H9 (cell line): ENCODE data around the gene RPS26. TPM values are rescaled to one million over a fixed set of nuclear protein-coding genes. Genes with fewer than 3 reads are reported as not detected.

Source experiments
- DNase-seq: peaks from one replicate; pipeline ENCODE4 v3.0.0-alpha.2; 2017
- H2AFZ ChIP-seq: one replicate; pipeline ENCODE4 v1.6.1; 2013; ENCODE audit warnings: mild to moderate bottlenecking, low read length, control low read depth, moderate library complexity
- H2AK5ac ChIP-seq: 2 replicates; pipeline ENCODE4 v1.6.1; 2013; ENCODE audit warnings: low read length, control low read depth, mixed read lengths; ENCODE audit not compliant: insufficient read length
- H2BK120ac ChIP-seq: one replicate; pipeline ENCODE4 v1.6.1; 2013; ENCODE audit warnings: low read depth, mild to moderate bottlenecking, low read length, control low read depth, inconsistent platforms; ENCODE audit not compliant: poor library complexity, severe bottlenecking
- H2BK12ac ChIP-seq: 2 replicates; pipeline ENCODE4 v1.6.1; 2013; ENCODE audit warnings: low read length, control low read depth, mixed read lengths, low read depth; ENCODE audit not compliant: insufficient read length
- H2BK15ac ChIP-seq: 2 replicates; pipeline ENCODE4 v1.6.1; 2013; ENCODE audit warnings: low read depth, low read length, control low read depth
- H2BK20ac ChIP-seq: one replicate; pipeline ENCODE4 v1.6.1; 2013; ENCODE audit warnings: low read depth, mild to moderate bottlenecking, low read length, control low read depth, inconsistent platforms; ENCODE audit not compliant: poor library complexity, severe bottlenecking
- H2BK5ac ChIP-seq: 2 replicates; pipeline ENCODE4 v1.6.1; 2013; ENCODE audit warnings: low read length, control low read depth, mixed read lengths; ENCODE audit not compliant: insufficient read length
- H3K14ac ChIP-seq: 2 replicates; pipeline ENCODE4 v1.6.1; 2013; ENCODE audit warnings: low read length, control low read depth; ENCODE audit not compliant: insufficient read depth
- H3K18ac ChIP-seq: 2 replicates; pipeline ENCODE4 v1.6.1; 2013; ENCODE audit warnings: low read depth, mild to moderate bottlenecking, mixed read lengths, low read length, control low read depth; ENCODE audit not compliant: insufficient read length
- H3K23ac ChIP-seq: 2 replicates; pipeline ENCODE4 v1.6.1; 2013; ENCODE audit warnings: low read length, control low read depth, mixed read lengths, low read depth; ENCODE audit not compliant: insufficient read length
- H3K23me2 ChIP-seq: 2 replicates; pipeline ENCODE4 v1.6.1; 2013; ENCODE audit warnings: low read depth, mild to moderate bottlenecking, mixed read lengths, low read length, control low read depth; ENCODE audit not compliant: insufficient read length, poor library complexity, severe bottlenecking
- H3K27ac ChIP-seq: 2 replicates; pipeline ENCODE4 v1.5.1; 2013; ENCODE audit warnings: low read length, control low read depth, mixed read lengths, low read depth; ENCODE audit not compliant: insufficient read length
- H3K27me3 ChIP-seq: 2 replicates; pipeline ENCODE4 v1.6.1; 2013; ENCODE audit warnings: low read length, control low read depth, inconsistent platforms; ENCODE audit not compliant: insufficient read depth
- H3K4ac ChIP-seq: 2 replicates; pipeline ENCODE4 v1.6.1; 2013; ENCODE audit warnings: low read depth, mild to moderate bottlenecking, control low read depth, inconsistent platforms, low read length, moderate library complexity
- H3K4me1 ChIP-seq: 2 replicates; pipeline ENCODE4 v1.6.1; 2013; ENCODE audit warnings: low read length, control low read depth, inconsistent platforms; ENCODE audit not compliant: insufficient read depth
- H3K4me2 ChIP-seq: 2 replicates; pipeline ENCODE4 v1.6.1; 2013; ENCODE audit warnings: low read length, control low read depth, mixed read lengths; ENCODE audit not compliant: insufficient read length, insufficient read depth
- H3K56ac ChIP-seq: 2 replicates; pipeline ENCODE4 v1.6.1; 2013; ENCODE audit warnings: low read depth, mild to moderate bottlenecking, mixed read lengths, low read length, control low read depth; ENCODE audit not compliant: insufficient read length
- H3K79me1 ChIP-seq: 2 replicates; pipeline ENCODE4 v1.6.1; 2013; ENCODE audit warnings: low read depth, mild to moderate bottlenecking, moderate library complexity, low read length, control low read depth, inconsistent platforms; ENCODE audit not compliant: insufficient read depth, poor library complexity, severe bottlenecking
- H3K79me2 ChIP-seq: 2 replicates; pipeline ENCODE4 v1.6.1; 2013; ENCODE audit warnings: low read length, control low read depth, inconsistent platforms; ENCODE audit not compliant: insufficient read depth
- H3K9ac ChIP-seq: 2 replicates; pipeline ENCODE4 v1.6.1; 2013; ENCODE audit warnings: low read length, control low read depth, mixed read lengths; ENCODE audit not compliant: insufficient read length; ENCODE audit errors: extremely low read depth
- H3K9me3 ChIP-seq: one replicate; pipeline ENCODE4 v1.6.1; 2013; ENCODE audit warnings: low read depth, low read length, inconsistent platforms; ENCODE audit not compliant: control insufficient read depth
- H3T11ph ChIP-seq: one replicate; pipeline ENCODE4 v1.6.1; 2013; ENCODE audit warnings: mild to moderate bottlenecking, low read length, control low read depth, inconsistent platforms
- H4K20me1 ChIP-seq: one replicate; pipeline ENCODE4 v1.6.1; 2013; ENCODE audit not compliant: control insufficient read depth, insufficient read length, insufficient read depth
- H4K5ac ChIP-seq: 2 replicates; pipeline ENCODE4 v1.6.1; 2013; ENCODE audit warnings: low read depth, mild to moderate bottlenecking, mixed read lengths, low read length, control low read depth; ENCODE audit not compliant: insufficient read length
- H4K8ac ChIP-seq: replicated peaks from 2 replicates; pipeline ENCODE4 v1.6.1; 2013; ENCODE audit warnings: low read length, control low read depth, mixed read lengths, low read depth; ENCODE audit not compliant: insufficient read length
- H4K91ac ChIP-seq: 2 replicates; pipeline ENCODE4 v1.6.1; 2013; ENCODE audit warnings: low read depth, mild to moderate bottlenecking, moderate library complexity, mixed read lengths, low read length, control low read depth; ENCODE audit not compliant: insufficient read length
- H3K27ac Mint-ChIP-seq, 3 experiments: 2 replicates in 2 of 3; 3 replicates in 1 of 3; pipeline ENCODE4 v1.8.0; 2020 to 2021; ENCODE audit warnings: mixed read lengths in 3 of 3, mild to moderate bottlenecking in 1 of 3, moderate library complexity in 1 of 3
- H3K27me3 Mint-ChIP-seq: 2 replicates; pipeline ENCODE4 v1.8.0; 2021; ENCODE audit warnings: low read depth, mild to moderate bottlenecking, moderate library complexity, mixed read lengths
- H3K36me3 Mint-ChIP-seq, 3 experiments: 2 replicates in 2 of 3; 3 replicates in 1 of 3; pipeline ENCODE4 v1.8.0; 2020 to 2021; ENCODE audit warnings: low read depth in 3 of 3, mixed read lengths in 3 of 3; ENCODE audit not compliant: insufficient read depth in 1 of 3
- H3K4me1 Mint-ChIP-seq, 2 experiments: 2 replicates each; pipeline ENCODE4 v1.8.0; 2020; ENCODE audit warnings: mixed read lengths in 2 of 2
- H3K4me3 Mint-ChIP-seq, 2 experiments: 2 replicates in 1 of 2; 3 replicates in 1 of 2; pipeline ENCODE4 v1.8.0; 2020 to 2021; ENCODE audit warnings: mild to moderate bottlenecking in 2 of 2, mixed read lengths in 2 of 2, moderate library complexity in 1 of 2
- H3K9me3 Mint-ChIP-seq, 2 experiments: 2 replicates in 1 of 2; 3 replicates in 1 of 2; pipeline ENCODE4 v1.8.0; 2020; ENCODE audit warnings: mild to moderate bottlenecking in 2 of 2, mixed read lengths in 2 of 2, moderate library complexity in 1 of 2
- CTCF ChIP-seq: fragments of 200-600 bp; sonication (generic); conservative IDR thresholded peaks from 3 replicates; pipeline ENCODE4 v1.8.0; 2021; ENCODE audit warnings: antibody characterized with exemption, mild to moderate bottlenecking
- WGBS: extraction: QIAGEN DNeasy Blood & Tissue Kit; methylation state at CpG from one replicate; pipeline ENCODE4 v1.1.7; 2013; ENCODE audit warnings: missing lambda C conversion rate, low lambda C conversion rate, mixed read lengths; ENCODE audit not compliant: insufficient read length; ENCODE audit errors: extremely low coverage; 5-methylcytosine and 5-hydroxymethylcytosine counted together
- total RNA-seq: library from RNA; stranded (reverse); gene quantifications from 2 replicates; pipeline ENCODE4 v1.2.1, GENCODE V29; 2021

Gene RPS26
- total RNA-seq, 1 experiment from 2014 or later: 51.9 TPM

GRCh38 chr12:56078427-56078826 lies 36.7 kb downstream of the RPS26 start:
- H3K27ac Mint-ChIP-seq: peak overlapping the region; percentile 32 to 94 (median 67); a peak in 4 of 7 replicates

More at GRCh38 chr12:56078427-56078826, 36.7 kb downstream of the RPS26 start:
- H2BK12ac ChIP-seq: no peak overlapping the region
- H3K9me3 ChIP-seq: no peaks in the 10 kb centered on the region
- H3K79me2 ChIP-seq: peaks cover 7% of the 10 kb centered on the region; the same call in 1 of the 2 replicates
- no peaks in the 10 kb centered on the region; the same call in 1 of the 2 replicates for H3K27me3 ChIP-seq
- no peak overlapping the region for H3K23ac ChIP-seq
- no peak overlapping the region for H4K91ac ChIP-seq
- H4K8ac ChIP-seq: no peak overlapping the region
- peak overlapping the region; percentile 83 to 93 for H3K4me3 Mint-ChIP-seq
- no peaks in the 10 kb centered on the region for H3K27me3 Mint-ChIP-seq
- H3K23me2 ChIP-seq: peaks cover 13% of the 10 kb centered on the region
- H3K56ac ChIP-seq: no peak overlapping the region
- H2BK5ac ChIP-seq: no peak overlapping the region
- DNase-seq: no peak
- H3K4me1 Mint-ChIP-seq: peaks cover 19 to 22% of the 10 kb centered on the region in 2 experiments
- H2BK120ac ChIP-seq: no peak overlapping the region
- H2BK20ac ChIP-seq: no peak overlapping the region
- H3T11ph ChIP-seq: no peak overlapping the region
- no peak overlapping the region for H2BK15ac ChIP-seq
- H3K9me3 Mint-ChIP-seq: peaks cover 3% of the 10 kb centered on the region in 2 experiments; a peak in 4 of 5 replicates
- H3K79me1 ChIP-seq: no peaks in the 10 kb centered on the region
- H4K20me1 ChIP-seq: no peaks in the 10 kb centered on the region
- WGBS: no CpG with 5 or more reads among the region's 1 CpG
- 0 out of 2 replicates have a peak, but pooled peaks cover 4% of the 10 kb centered on the region for H3K4me1 ChIP-seq
- no peak overlapping the region for H4K5ac ChIP-seq
- peaks cover 0 to under 1% (median under 1%) of the 10 kb centered on the region in 3 experiments; a peak in 6 of 7 replicates for H3K36me3 Mint-ChIP-seq
- no peak overlapping the region for H3K4ac ChIP-seq
- H3K18ac ChIP-seq: no peak overlapping the region
- H2AK5ac ChIP-seq: no peak overlapping the region
- H3K4me2 ChIP-seq: peak overlapping the region; percentile 57
- no peak overlapping the region for H3K9ac ChIP-seq
- no peak for TF ChIP-seq CTCF
- H3K14ac ChIP-seq: no peak overlapping the region
- H2AFZ ChIP-seq: no peak overlapping the region
- H3K27ac ChIP-seq: peak overlapping the region; percentile 29
